NCI-H146 (cell line): ENCODE measurements around the gene MYO3A.
"Not testable (repeated sequence)": the region's sequence is repeated elsewhere in the genome, so short reads cannot be mapped to it uniquely, and the experiment has no call there.

ENCODE experiments used
- DNase-seq: peaks from one replicate; lab custom pipeline; 2025; lab: John Stamatoyannopoulos, UW

MYO3A gene

GRCh38 chr10:26090026-26090425 is 156.0 kb downstream of the MYO3A start:
- DNase-seq: no peak

GRCh38 chr10:26090762-26091161 is 156.7 kb downstream of the MYO3A start:
- no peak for DNase-seq

- DNase-seq: no peak
Measured at GRCh38 chr10:26093229-26093628, 159.2 kb downstream of the MYO3A start.

- DNase-seq: no peak
Measured at GRCh38 chr10:26095781-26096180, 161.8 kb downstream of the MYO3A start.

- not testable (repeated sequence) for DNase-seq
Measured at GRCh38 chr10:26097549-26097948, 163.5 kb downstream of the MYO3A start.

- DNase-seq: no peak
Measured at GRCh38 chr10:26112532-26112931, 178.5 kb downstream of the MYO3A start.

- DNase-seq: no peak
Measured at GRCh38 chr10:26138613-26139012, 204.6 kb downstream of the MYO3A start.

- DNase-seq: no peak
Measured at GRCh38 chr10:26156019-26156418, 222.0 kb downstream of the MYO3A start.

GRCh38 chr10:26157734-26158133 is 223.7 kb downstream of the MYO3A start:
- no peak for DNase-seq

- DNase-seq: no peak
Measured at GRCh38 chr10:26169466-26169865, 235.4 kb downstream of the MYO3A start.

GRCh38 chr10:26172131-26172530 is 238.1 kb downstream of the MYO3A start:
- no peak for DNase-seq

- no peak for DNase-seq
Measured at GRCh38 chr10:26173837-26174236, 239.8 kb downstream of the MYO3A start.

- DNase-seq: no peak
Measured at GRCh38 chr10:26177341-26177740, 243.3 kb downstream of the MYO3A start.

- DNase-seq: no peak
Measured at GRCh38 chr10:26194275-26194674, 260.2 kb downstream of the MYO3A start.

- no peak for DNase-seq
Measured at GRCh38 chr10:26197248-26197647, 263.2 kb downstream of the MYO3A start.

- DNase-seq: no peak
Measured at GRCh38 chr10:26198119-26198518, 264.1 kb downstream of the MYO3A start.

- no peak for DNase-seq
Measured at GRCh38 chr10:26199841-26200240, 265.8 kb downstream of the MYO3A start.

- no peak for DNase-seq
Measured at GRCh38 chr10:26205223-26205622, 271.2 kb downstream of the MYO3A start.

GRCh38 chr10:26211781-26212444 is 277.9 kb downstream of the MYO3A start:
- no peak for DNase-seq

GRCh38 chr10:26212511-26212910 is 278.5 kb downstream of the MYO3A start:
- DNase-seq: no peak

- DNase-seq: no peak
Measured at GRCh38 chr10:26213157-26213800, 279.2 kb downstream of the MYO3A start.

- DNase-seq: peak; percentile 94
Measured at GRCh38 chr10:26214004-26214403, 280.0 kb downstream of the MYO3A start.

- peak; percentile 42 for DNase-seq
Measured at GRCh38 chr10:26214551-26215395, 280.7 kb downstream of the MYO3A start.
